Loucy (cell line): ENCODE results near the gene NME8.

Experiments used
- CTCF ChIP-seq: fragments of 200-600 bp; sonication (generic); conservative IDR thresholded peaks from 2 replicates; pipeline ENCODE4 v1.5.1; 2014; ENCODE audit warnings: mild to moderate bottlenecking, antibody characterized with exemption, low read length
- EZH2phosphoT487 ChIP-seq: fragments of 200-600 bp; IDR thresholded peaks from 2 replicates; pipeline ENCODE4 v1.6.1; 2018; ENCODE audit warnings: antibody characterized with exemption, mild to moderate bottlenecking, moderate library complexity, borderline replicate concordance

GRCh38 chr7:37816922-37817590 is 31.3 kb upstream of the NME8 start:
- TF ChIP-seq CTCF (no peak), EZH2phosphoT487 (no peak)
